ENCODE results near the gene PPP1R12A.

DNA sequence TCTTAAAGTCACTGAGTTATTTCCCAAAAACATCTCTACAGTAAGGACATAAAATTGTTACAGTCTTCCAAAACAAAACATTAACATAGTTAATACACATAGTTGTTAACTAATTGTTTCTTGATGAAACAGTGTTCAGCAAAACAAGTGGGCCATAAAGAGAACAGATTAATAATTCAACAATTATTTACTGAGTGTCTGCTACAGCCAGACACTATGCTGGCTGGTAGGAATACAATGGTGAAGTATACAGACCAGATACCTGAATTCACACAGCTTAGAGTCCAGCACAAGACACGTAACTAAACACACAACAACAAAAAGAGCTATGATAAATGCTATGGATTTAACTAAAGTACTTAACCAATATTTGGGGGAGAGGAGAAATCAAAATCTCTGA is 47.0 kb downstream of the PPP1R12A start:
- TF ChIP-seq, protein P1, sequence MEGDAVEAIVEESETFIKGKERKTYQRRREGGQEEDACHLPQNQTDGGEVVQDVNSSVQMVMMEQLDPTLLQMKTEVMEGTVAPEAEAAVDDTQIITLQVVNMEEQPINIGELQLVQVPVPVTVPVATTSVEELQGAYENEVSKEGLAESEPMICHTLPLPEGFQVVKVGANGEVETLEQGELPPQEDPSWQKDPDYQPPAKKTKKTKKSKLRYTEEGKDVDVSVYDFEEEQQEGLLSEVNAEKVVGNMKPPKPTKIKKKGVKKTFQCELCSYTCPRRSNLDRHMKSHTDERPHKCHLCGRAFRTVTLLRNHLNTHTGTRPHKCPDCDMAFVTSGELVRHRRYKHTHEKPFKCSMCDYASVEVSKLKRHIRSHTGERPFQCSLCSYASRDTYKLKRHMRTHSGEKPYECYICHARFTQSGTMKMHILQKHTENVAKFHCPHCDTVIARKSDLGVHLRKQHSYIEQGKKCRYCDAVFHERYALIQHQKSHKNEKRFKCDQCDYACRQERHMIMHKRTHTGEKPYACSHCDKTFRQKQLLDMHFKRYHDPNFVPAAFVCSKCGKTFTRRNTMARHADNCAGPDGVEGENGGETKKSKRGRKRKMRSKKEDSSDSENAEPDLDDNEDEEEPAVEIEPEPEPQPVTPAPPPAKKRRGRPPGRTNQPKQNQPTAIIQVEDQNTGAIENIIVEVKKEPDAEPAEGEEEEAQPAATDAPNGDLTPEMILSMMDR (IDR thresholded peaks at IDR 0.05): no peak
- no peak for TF ChIP-seq ZFX (IDR thresholded peaks at IDR 0.05; ENCODE audit: borderline replicate concordance)
